Fibroblast of lung (primary cell): ENCODE data around the gene NUMBL.

Experiments used
- EZH2 ChIP-seq: IDR thresholded peaks from 2 replicates; pipeline ENCODE4 v1.5.1; 2012; ENCODE audit warnings: low read length, control low read depth, mild to moderate bottlenecking; ENCODE audit errors: missing control alignments
- TF ChIP-seq, protein P1 (sequence below), 2 donors: IDR thresholded peaks in 1 of 2; conservative IDR thresholded peaks in 1 of 2; 1 replicate in 1 of 2; 2 replicates in 1 of 2; pipeline ENCODE4 v1.5.1; 2011 to 2012; ENCODE audit warnings: low read length in 2 of 2, control low read depth in 1 of 2, inconsistent platforms in 1 of 2, low read depth in 1 of 2, mild to moderate bottlenecking in 1 of 2

DNA sequence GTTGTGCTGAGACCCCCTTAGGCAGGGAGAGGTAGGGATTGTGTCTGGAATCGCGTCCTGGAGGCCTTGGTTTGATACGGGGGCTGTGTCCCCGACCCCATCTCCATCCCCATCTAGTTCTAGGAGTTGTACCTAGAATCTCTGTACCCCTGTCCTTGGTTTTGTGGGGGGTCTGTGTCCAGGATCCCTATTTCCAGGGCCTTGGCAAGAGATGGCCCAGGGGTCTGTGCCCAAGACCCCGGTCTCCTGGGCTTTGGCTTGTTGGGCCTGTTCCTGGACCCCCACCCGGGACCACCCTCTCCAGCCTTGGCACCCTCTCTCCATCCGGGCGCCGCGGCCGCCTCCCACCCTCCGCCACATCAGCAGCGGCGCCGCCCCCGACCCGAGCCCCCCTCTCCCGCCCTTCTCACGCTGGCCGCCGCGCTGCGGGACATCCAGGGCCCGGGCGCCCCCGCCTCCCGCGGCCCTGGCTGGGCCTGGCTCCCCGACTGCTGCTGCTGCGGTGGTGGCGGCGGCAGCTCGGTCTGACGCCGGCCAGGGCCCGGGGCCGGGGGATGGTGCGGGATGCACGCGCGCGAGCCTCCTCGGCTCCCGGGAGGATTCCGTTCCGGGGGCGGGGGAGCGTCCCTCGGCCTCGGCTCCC lies at the start of gene NUMBL:
- TF ChIP-seq, protein P1, sequence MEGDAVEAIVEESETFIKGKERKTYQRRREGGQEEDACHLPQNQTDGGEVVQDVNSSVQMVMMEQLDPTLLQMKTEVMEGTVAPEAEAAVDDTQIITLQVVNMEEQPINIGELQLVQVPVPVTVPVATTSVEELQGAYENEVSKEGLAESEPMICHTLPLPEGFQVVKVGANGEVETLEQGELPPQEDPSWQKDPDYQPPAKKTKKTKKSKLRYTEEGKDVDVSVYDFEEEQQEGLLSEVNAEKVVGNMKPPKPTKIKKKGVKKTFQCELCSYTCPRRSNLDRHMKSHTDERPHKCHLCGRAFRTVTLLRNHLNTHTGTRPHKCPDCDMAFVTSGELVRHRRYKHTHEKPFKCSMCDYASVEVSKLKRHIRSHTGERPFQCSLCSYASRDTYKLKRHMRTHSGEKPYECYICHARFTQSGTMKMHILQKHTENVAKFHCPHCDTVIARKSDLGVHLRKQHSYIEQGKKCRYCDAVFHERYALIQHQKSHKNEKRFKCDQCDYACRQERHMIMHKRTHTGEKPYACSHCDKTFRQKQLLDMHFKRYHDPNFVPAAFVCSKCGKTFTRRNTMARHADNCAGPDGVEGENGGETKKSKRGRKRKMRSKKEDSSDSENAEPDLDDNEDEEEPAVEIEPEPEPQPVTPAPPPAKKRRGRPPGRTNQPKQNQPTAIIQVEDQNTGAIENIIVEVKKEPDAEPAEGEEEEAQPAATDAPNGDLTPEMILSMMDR (conservative IDR thresholded peaks at IDR 0.05 in 1 of 2, IDR thresholded peaks at IDR 0.05 in 1 of 2; ENCODE audit: low read depth in 1 of 2, low read length in 2 of 2) = no peak
- TF ChIP-seq EZH2 = no peak
